Prostate gland (tissue), 2 donors: ENCODE results near the gene CDHR1. TPM values are rescaled to one million over a fixed set of nuclear protein-coding genes. Genes with fewer than 3 reads are reported as not detected.

ENCODE experiments used
- DNase-seq: peaks from one replicate; pipeline ENCODE4 v3.0.0-alpha.2; 2019; ENCODE audit warnings: low spot score
- H3K27ac ChIP-seq, 2 donors: fragments of 200-600 bp; sonication (generic); 2 replicates each; pipeline ENCODE4 v1.5.1; 2017 to 2019
- H3K27me3 ChIP-seq: fragments of 200-600 bp; sonication (generic); replicated peaks from 2 replicates; pipeline ENCODE4 v1.5.1; 2019; ENCODE audit not compliant: insufficient read depth
- H3K36me3 ChIP-seq, 2 donors: fragments of 200-600 bp; sonication (generic); 1 replicate in 1 of 2; 2 replicates in 1 of 2; pipeline versions ENCODE4 v1.5.1 to v1.8.1; 2017 to 2019
- H3K4me1 ChIP-seq: fragments of 200-600 bp; sonication (generic); replicated peaks from 2 replicates; pipeline ENCODE4 v1.5.1; 2019
- H3K4me3 ChIP-seq, 2 donors: fragments of 200-600 bp; sonication (generic); 2 replicates each; pipeline ENCODE4 v1.5.1; 2017 to 2019
- H3K9me3 ChIP-seq: fragments of 200-600 bp; sonication (generic); 2 replicates; pipeline ENCODE4 v1.5.1; 2017
- CTCF ChIP-seq, 4 experiments: fragments of 200-600 bp in 2 of 4; fragments of 450-650 bp in 2 of 4; sonication (generic) in 2 of 4; IDR thresholded peaks; 1 replicate in 3 of 4; 2 replicates in 1 of 4; pipeline ENCODE4 v1.5.1; 2016 to 2019; ENCODE audit warnings: antibody characterized with exemption in 4 of 4, mild to moderate bottlenecking in 2 of 4, moderate library complexity in 2 of 4
- POLR2A ChIP-seq: fragments of 450-650 bp; IDR thresholded peaks from one replicate; pipeline ENCODE4 v1.6.1; 2016; ENCODE audit warnings: antibody characterized with exemption, mild to moderate bottlenecking
- POLR2AphosphoS5 ChIP-seq: sonication (generic); formaldehyde crosslinking; IDR thresholded peaks from one replicate; pipeline ENCODE4 v1.6.1; 2017; ENCODE audit warnings: antibody characterized with exemption
- WGBS: methylation state at CpG from one replicate; pipeline ENCODE4 v1.1.5; 2018; 5-methylcytosine and 5-hydroxymethylcytosine counted together
- intact Hi-C: fragments of 100-400 bp; cut with DNase I; formaldehyde crosslinking; loops from one replicate; pipeline ENCODE4 v1.14.2; 2022
- total RNA-seq, 2 donors: library from RNA; depleted of rRNA; stranded (reverse); fragments of >200 nt; gene quantifications; one replicate each; pipeline ENCODE4 v1.1.0, GENCODE V29; 2016

The CDHR1 gene
- total RNA-seq, 2 donors from 2014 or later, result 0.45 to 0.82 TPM

GRCh38 chr10:84241185-84241790 is 47.0 kb downstream of the CDHR1 start, which contains the start of gene LRIT1:
Gene LRIT1 (minus strand): TSS chr10:84241546. CDS start chr10:84241439, 107 bp downstream.
- H3K4me3 ChIP-seq, result no peak within 1 kb of the TSS
- H3K9me3 ChIP-seq, result no peaks in the 10 kb centered on the region
- no peak for TF ChIP-seq POLR2AphosphoS5
- TF ChIP-seq POLR2A, result no peak
- no peak for TF ChIP-seq CTCF (IDR thresholded peaks at IDR 0.05)
- intact Hi-C loops, result no loop called here
- H3K27ac ChIP-seq, result no peak within 1 kb of the TSS
- peaks cover 2% of the 10 kb centered on the region for H3K27me3 ChIP-seq
- H3K4me1 ChIP-seq, result no peaks in the 10 kb centered on the region
- DNase-seq, result no peak
- no peaks in the 10 kb centered on the region for H3K36me3 ChIP-seq
- 87% methylated on average over 13 of the region's 13 CpGs for WGBS

DNA sequence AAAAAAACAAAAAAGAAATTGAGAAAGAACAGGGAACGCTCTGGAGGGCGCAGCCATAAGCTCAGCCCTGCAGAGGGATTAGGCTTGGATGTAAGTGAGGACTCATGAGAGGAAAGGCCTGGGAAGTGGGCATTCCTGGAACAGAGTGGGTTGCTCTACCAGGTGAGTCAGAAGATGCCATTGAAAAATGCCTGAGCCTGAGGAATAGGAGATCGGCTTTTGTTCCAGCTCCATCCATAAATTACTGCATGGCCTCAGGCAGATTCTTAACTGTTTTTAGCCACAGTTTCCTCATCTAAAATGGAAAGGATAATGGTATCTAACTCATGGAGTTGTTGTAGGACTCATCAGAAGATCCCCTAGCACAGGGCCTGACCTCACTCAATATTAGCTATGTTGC is 49.4 kb downstream of the CDHR1 start:
- intact Hi-C loops, result no loop called here
- no peaks in the 10 kb centered on the region for H3K4me1 ChIP-seq
- no peak overlapping the region for H3K27ac ChIP-seq
- H3K9me3 ChIP-seq, result no peaks in the 10 kb centered on the region
- TF ChIP-seq CTCF (IDR thresholded peaks at IDR 0.05), result no peak
- no peak for TF ChIP-seq POLR2AphosphoS5
- no peak for TF ChIP-seq POLR2A
- H3K27me3 ChIP-seq, result no peaks in the 10 kb centered on the region
- 89% methylated on average over 3 of the region's 3 CpGs for WGBS
- no peaks in the 10 kb centered on the region for H3K36me3 ChIP-seq
- no peak for DNase-seq
- no peak overlapping the region for H3K4me3 ChIP-seq

DNA sequence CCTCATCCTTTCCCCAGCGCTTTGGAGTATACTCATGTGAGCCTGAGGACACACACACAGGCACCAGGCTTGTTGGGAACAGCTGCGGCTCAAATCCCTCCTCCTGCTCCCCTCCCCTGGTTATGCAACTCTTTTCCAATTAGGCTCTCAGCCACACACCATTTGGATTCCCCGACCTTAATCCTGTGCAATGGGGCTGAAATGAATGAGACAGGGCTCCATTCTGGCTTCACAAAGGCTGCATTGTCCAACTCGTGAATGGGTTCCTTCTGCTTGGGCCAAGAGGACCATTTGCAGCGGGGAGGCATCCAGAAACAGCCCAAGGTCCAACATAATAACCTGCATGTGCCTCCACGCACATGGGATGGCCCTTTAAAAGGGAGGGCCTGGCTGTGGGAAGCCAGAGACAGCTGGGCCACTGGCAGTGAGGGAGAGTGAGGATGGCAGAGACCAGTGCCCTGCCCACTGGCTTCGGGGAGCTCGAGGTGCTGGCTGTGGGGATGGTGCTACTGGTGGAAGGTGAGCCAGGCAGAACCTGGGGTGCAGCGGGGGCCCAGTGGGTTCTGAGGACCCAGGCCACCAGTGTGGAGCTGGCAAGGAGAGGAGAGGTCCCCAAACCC is 50.4 kb downstream of the CDHR1 start, which contains the start of gene RGR:
Gene RGR, plus strand, starts transcription at position 403 of the 620 bp plus-strand sequence. Its CDS starts 38 bp downstream, at position 441.
- H3K4me1 ChIP-seq, result no peaks in the 10 kb centered on the region
- no peaks in the 10 kb centered on the region for H3K27me3 ChIP-seq
- TF ChIP-seq CTCF (IDR thresholded peaks at IDR 0.05) (no peak), POLR2A (no peak), POLR2AphosphoS5 (no peak)
- H3K36me3 ChIP-seq, result no peaks in the 10 kb centered on the region
- 39% methylated on average over 9 of the region's 9 CpGs for WGBS
- no peak for DNase-seq
- no peak within 1 kb of the TSS for H3K4me3 ChIP-seq
- no peaks in the 10 kb centered on the region for H3K9me3 ChIP-seq
- no peak within 1 kb of the TSS for H3K27ac ChIP-seq
- intact Hi-C loops, result no loop called here

DNA sequence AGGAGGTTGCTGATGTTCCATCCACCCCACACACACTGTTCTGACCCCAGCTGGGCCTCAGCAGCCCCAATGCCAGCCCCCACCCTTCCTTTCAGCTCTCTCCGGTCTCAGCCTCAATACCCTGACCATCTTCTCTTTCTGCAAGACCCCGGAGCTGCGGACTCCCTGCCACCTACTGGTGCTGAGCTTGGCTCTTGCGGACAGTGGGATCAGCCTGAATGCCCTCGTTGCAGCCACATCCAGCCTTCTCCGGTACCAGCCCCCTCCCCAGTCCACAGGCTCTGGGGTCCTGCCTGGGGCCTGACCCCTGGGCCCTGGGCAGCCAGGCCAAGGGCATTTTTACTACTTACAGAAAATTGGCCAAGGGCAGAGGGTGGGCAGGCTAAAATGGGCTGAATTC is 53.2 kb downstream of the CDHR1 start:
- H3K4me1 ChIP-seq, result no peaks in the 10 kb centered on the region
- H3K4me3 ChIP-seq, result no peak overlapping the region
- intact Hi-C loops, result no loop called here
- no peaks in the 10 kb centered on the region for H3K36me3 ChIP-seq
- H3K27ac ChIP-seq, result no peak overlapping the region
- TF ChIP-seq POLR2AphosphoS5 (no peak), POLR2A (no peak), CTCF (IDR thresholded peaks at IDR 0.05) (no peak)
- DNase-seq, result no peak
- no peaks in the 10 kb centered on the region for H3K9me3 ChIP-seq
- 85% methylated on average over 6 of the region's 6 CpGs for WGBS
- H3K27me3 ChIP-seq, result no peaks in the 10 kb centered on the region

- 83% methylated on average over 12 of the region's 12 CpGs for WGBS
- intact Hi-C loops, result no loop called here
These were observed 54.5 kb downstream of the CDHR1 start for GRCh38 chr10:84248794-84249193.

More at GRCh38 chr10:84248794-84249193, 54.5 kb downstream of the CDHR1 start:
- TF ChIP-seq POLR2A (no peak), CTCF (IDR thresholded peaks at IDR 0.05) (no peak), POLR2AphosphoS5 (no peak)
- no peak for DNase-seq
- Histone ChIP-seq H3K36me3 (no peaks in the 10 kb centered on the region), H3K9me3 (no peaks in the 10 kb centered on the region), H3K27ac (no peak overlapping the region), H3K4me3 (no peak overlapping the region), H3K4me1 (no peaks in the 10 kb centered on the region), H3K27me3 (no peaks in the 10 kb centered on the region)
